Thyroid gland (tissue), 4 donors: ENCODE results near the gene FOXJ2.

Experiments used
- POLR2A ChIP-seq, 2 donors: fragments of 450-650 bp; IDR thresholded peaks; one replicate each; pipeline ENCODE4 v1.6.1; 2017; ENCODE audit warnings: antibody characterized with exemption in 2 of 2, mild to moderate bottlenecking in 2 of 2, moderate library complexity in 1 of 2
- TF ChIP-seq, protein P1 (sequence below), 6 experiments: fragments of 200-600 bp in 3 of 6; fragments of 450-650 bp in 3 of 6; sonication (generic) in 3 of 6; IDR thresholded peaks; one replicate each; pipeline ENCODE4 v1.5.1; 2016 to 2019; ENCODE audit warnings: antibody characterized with exemption in 6 of 6, mild to moderate bottlenecking in 2 of 6, inconsistent platforms in 1 of 6, moderate library complexity in 1 of 6

DNA sequence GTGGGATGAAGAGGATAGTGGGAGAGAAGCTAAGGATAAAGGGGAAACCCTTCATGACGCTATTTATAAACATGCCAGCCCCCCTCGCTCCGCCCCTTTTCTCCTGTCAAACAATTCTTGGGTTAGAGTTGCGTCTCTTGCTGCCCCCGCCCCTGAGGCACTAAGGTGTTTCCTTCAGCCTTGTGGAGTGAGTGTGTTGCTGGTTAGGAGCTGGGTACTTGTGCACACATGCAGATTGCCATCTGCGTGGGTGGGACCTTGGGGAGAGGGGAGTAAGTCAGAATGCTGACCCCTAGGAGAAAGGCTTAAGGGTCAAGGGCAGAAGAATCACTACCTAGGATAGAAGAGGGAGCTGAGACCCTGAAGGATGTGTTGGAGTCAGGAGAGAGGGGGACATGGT lies 5.4 kb downstream of the FOXJ2 start:
- TF ChIP-seq, protein P1, sequence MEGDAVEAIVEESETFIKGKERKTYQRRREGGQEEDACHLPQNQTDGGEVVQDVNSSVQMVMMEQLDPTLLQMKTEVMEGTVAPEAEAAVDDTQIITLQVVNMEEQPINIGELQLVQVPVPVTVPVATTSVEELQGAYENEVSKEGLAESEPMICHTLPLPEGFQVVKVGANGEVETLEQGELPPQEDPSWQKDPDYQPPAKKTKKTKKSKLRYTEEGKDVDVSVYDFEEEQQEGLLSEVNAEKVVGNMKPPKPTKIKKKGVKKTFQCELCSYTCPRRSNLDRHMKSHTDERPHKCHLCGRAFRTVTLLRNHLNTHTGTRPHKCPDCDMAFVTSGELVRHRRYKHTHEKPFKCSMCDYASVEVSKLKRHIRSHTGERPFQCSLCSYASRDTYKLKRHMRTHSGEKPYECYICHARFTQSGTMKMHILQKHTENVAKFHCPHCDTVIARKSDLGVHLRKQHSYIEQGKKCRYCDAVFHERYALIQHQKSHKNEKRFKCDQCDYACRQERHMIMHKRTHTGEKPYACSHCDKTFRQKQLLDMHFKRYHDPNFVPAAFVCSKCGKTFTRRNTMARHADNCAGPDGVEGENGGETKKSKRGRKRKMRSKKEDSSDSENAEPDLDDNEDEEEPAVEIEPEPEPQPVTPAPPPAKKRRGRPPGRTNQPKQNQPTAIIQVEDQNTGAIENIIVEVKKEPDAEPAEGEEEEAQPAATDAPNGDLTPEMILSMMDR (IDR thresholded peaks at IDR 0.05) = no peak
- TF ChIP-seq POLR2A (IDR thresholded peaks at IDR 0.05) = no peak
